Activated T-cell treated with anti-CD3 and anti-CD28 coated beads, Interleukin-2, amount 50 U/mL, for 1 hour (primary cell): ENCODE measurements around the gene SLC26A2.

ENCODE experiments used
- DNase-seq: peaks from one replicate; pipeline ENCODE4 v3.0.0-alpha.2; 2020

The SLC26A2 gene

DNA sequence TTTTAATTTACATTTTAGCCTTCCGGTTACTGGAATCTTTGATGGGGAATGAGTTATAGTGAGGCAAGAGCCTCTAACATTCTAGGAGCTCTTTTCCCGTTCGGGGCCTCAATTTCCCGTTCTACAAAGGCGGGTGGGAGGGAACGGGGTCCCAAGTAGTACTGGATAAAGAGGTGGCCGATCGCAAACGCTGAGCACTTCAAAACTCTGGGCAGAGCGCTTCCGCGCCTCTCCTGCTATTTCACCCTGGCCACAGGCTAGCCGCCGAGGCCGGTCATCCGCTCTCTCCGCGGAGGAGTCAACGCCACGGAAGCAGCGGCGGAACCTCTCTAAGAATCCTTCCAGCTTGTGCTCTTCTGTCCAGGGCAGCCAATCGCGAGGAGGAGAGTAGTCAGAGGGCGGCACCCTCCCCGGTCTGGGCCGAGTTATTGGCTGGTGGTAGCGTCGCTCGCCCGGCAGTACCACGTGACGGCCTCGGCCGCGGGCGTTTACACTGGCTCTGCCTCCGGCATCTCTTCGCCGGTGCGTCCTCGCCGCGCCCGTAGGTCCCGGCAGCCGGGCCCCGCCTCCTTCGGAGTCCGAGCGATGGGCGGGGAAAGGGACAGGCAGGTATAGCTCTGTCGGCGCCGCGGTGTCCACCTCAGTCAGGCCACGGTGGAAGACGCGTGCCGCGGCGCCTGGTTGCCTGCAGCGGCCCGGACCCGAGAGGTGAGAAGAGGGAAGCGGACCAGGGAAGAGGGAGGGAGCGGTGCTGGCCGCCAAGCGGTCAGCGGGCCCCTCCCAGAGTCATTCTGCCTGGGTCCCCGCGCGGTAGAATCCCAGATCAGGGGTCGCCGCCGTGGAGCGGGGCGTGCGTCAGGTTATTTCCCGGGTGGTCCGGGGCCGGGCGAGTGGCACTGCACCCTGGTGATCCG lies at the start of gene SLC26A2:
TSS of gene SLC26A2 (plus strand) at position 487 of the 914 bp plus-strand sequence. CDS start 16,895 bp downstream, outside the sequence.
- DNase-seq = peak; percentile 89

DNA sequence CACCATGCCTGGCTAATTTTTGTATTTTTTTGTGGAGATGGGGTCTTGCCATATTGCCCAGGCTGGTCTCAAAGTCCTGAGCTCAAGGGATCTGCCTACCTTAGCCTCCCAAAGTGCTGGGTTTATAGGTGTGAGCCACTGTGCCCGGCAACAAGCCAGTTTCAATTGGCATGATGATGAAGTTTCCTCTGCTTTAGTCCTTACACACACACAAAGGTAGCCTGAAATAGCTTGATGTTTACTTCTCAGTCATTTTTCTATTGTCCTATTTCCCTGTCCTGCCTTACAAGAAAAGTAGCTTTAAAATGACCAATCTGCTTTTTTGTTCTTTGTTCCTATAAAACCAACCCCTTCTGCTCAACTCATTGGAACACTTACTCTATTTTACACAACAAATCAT lies 49.5 kb upstream of the SLC26A2 start:
- DNase-seq = no peak

DNA sequence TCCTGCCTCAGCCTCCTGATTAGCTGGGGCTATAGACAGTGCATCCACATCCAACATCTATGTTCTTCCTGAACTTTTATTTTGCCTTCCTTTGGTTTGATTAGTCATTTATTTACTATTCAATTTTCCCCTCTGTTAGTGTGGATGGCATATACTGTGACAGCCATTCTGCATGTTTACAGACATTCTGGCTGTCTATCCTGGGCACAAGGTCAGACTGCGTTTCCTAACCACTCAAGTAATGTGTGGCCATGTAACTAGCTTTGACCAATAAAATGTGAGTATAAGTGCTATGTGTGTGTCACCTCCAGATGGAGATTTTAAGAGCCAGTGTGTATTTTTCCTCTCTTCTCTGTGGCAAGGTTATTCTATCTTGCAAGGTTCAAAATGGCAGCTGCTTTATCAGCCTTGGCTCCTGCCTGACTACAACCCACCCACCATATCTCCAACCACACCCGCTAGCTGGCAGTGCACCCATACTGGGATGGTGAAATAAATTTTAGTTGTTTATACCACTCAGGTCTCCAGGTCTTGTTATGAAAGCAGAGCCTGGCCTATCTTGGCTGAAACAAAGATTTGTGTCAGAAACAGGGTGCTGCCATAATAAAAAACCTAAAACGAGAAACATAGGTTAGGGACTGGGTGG lies 48.2 kb upstream of the SLC26A2 start:
- DNase-seq = no peak

DNA sequence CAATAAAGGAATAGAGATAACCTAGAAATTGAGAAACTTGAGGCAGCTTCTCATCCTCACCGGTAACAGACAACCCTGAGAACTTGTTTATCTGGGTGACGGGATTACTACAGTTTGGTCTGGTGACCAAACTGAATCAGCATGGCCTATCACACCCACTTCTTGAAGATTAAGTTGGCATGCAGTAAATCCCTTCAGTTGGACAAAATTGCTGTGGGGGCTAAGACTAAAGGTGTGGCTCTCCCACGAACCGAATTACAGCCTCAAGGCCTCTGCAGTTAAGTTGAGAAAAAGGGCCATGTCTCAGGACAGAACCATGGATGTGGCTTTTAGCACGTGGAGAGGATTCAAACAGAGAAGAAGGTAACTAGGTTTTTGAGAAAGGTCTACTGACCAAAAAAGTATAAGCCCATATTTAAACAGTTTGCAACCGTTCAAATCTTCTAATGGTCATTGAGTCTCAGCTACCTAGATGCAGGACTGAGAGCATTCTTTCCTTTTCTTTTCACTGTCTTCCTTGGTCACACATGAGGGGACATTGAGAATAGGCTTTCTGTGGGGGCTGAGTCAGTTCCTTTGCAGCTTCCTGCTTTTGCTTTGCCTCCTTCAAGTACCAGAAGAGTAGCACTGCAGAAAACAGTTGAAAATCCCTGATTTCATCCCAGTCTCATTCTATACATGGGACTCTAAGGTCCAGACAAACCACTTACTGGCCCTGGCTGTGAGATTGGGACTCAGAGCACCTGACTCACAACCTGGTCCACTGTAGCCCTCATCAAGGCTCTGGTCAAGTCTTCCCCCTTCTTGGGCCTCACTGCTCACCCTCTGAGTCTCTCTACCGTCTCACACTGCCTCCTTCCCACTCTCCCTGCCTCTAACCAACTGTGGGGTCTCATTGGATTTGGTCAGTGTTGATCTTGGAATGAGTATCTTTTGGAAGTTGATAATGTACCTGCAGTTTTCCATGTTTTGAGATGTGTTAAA lies 46.8 kb upstream of the SLC26A2 start:
- no peak for DNase-seq

DNA sequence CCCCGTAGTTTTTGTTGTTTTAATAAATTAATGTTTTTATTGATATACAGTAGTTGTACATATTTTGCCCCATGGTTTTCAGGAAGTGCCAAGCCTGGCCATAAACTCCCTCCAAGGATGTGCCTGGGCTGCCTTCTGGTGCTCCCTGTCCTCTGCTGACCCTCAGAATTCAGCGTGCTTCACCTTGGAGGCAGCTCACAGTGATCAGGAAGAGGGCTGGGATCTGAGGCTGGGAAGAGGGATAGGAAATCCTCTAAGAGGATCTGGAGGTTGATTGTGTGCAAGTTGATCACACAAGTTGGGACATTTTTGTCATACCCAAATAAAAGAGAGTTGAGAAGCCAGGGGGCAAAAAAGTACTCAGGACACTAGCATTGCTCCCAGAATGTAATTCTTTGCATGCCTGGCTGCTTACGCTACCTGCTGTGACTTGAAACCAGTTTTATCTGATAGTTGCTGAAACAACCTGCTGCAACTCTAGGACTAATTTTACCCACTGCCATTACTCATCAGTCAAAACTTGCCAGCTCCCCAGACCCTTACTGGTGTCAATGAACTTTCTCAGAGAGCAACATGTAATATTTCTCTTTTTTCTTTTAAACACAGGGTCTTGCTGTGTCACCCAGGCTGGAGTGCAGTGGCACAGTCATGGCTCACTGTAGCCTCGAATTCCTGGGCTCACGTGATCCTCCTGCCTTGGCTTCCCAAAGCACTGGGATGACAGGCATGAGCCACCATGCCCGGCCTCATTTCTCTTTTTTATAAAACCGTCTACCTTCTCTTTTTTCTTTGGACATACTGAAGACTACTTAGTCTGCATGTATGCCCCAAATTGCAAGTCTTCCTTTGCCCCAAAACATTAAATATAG lies 44.9 kb upstream of the SLC26A2 start:
- no peak for DNase-seq

DNA sequence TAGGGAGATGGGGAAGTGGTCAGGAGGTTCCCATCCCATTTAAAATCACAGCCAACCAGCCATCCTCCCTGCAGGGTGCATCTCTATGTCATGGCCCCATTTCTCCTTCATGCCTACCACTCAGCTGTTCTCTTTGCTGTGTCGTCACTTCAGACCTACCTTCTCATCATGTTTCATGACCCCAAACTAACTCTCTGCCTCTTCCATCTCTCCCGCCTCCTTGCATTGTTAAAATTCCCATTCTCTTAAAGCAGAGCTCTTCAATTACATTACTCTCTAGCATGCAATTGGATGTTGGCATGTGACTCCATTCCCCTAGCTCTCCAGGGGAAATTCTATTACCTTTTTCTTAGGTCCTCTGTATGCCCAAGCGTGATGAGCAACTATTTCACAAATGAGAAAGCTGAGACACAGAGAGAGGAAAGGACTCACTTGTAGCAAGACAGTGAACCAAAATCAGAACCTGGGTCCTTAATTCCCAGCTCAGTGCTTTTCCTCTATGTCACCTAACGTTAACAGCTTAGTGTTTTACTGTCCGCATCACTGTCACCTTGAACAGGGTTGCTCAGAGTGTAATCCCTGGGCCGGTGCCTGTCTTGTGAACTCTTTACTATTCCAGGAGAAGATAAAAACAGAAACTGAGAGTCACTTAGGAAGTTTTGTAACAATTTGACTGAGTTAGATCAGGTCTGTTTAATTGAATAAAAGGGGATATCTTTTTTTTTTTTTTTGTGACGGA lies 44.1 kb upstream of the SLC26A2 start:
- no peak for DNase-seq

DNA sequence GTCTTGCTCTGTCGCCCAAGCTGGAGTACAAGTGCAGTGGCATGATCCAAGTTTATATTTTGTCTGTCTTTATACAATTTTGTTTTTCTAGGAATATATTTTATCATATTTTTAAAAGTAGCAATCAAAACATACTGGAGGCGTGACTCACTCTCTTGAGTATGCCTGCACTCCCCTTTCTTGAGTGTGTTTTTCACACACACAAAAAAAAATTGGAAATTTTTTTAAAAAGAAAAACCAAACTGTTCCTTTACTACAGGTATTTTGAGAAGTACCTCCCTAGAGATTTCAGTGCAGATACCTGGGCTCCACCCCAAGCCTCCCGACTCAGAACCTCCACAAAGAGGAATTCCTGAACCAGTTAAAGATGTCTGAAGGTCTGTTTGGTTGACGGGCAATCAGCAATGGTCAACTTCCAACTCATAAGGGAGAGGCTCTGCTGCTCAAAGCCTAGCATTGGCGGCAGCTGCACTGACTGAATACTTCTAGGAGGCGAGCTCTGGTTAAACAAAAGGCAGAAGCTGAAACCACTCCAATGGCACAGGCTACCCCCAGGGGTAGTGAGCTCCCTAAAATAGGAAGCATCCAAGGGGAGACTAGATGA lies 43.4 kb upstream of the SLC26A2 start:
- no peak for DNase-seq

DNA sequence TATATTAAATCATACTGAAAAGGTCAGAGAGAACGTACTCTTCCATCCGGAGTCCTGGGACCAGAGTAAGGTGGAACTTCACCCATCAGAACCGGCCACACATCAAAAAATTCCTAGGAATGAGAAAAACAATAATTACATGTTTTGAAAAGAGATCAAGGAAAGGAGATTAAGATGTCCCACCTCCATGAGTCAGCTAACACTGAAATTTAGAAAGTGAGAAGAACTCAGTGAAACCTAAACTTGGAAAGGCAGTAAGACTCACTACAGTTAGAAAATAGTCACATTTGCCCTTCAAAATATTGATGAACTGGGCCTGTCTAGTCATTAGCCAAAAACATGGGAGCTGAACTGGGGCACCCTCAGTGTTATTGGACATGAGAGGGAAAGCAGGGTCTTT lies 39.0 kb upstream of the SLC26A2 start:
- DNase-seq = no peak

DNA sequence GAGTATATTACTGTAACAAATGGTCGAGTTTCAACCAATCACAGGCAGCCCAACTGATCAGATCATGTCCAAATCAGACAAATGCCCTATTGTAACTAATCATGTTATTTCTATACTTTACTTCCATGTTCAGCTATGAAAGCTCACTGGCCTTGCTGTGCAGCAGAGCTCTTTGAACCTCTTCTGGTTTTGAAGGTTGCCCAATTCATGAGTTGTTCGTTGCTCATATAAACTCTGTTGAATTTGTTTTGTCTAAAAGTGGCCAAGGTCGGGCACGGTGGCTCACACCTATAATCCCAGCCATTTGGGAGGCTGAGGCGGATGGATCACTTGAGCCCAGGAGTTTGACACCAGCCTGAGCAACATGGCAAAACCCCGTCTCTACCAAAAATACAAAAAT lies 37.6 kb upstream of the SLC26A2 start:
- DNase-seq = no peak

DNA sequence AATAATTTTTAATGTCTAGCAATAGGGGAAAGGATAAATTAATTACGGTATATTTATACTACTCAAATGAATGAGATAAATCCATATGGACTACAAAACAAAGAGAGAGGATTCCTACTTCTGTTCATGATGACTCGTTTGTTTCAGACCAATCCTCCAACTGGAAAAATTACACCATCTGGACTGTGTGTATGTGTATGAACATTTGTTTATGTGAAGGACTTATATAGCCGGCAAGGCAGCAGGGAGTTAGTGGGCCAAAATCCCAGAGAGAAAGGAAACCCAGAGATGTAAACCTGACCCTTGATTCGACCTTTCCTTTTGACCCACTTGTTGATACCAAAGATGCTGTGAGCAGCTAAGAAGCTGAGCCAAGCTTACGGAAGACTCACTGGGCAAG lies 36.1 kb upstream of the SLC26A2 start:
- no peak for DNase-seq

DNA sequence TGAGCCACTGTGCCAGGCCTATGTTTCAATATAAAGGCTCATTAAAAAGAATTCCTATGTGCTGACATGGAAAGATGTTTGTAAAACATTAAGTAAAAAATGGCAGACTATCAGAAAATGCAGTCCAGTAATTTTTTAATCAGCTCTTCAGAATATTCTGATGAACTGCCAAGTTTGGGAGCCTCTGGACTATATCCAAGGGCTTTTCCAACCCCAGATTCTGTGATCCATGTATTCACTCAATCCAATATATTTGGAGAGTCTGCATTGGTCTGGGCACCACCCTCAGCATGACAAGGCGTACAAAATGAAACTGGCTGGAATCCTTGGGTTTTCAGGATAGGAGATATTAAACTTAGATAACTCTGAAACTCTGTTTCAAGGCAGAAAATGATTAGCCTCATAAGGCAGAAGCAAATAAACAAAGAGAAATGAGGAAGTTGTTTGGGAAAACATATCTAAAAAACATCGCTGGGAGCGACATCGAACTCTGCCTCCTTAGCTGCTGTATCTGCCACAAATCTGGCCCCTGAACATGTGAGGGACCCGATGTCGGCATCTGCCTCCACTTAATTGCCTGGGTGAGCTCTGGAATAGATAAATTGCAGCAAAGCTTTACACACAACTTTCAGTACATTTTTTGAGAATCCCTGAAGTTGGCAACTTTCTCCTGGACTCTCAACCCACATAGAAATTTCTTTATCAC lies 30.4 kb upstream of the SLC26A2 start:
- no peak for DNase-seq

DNA sequence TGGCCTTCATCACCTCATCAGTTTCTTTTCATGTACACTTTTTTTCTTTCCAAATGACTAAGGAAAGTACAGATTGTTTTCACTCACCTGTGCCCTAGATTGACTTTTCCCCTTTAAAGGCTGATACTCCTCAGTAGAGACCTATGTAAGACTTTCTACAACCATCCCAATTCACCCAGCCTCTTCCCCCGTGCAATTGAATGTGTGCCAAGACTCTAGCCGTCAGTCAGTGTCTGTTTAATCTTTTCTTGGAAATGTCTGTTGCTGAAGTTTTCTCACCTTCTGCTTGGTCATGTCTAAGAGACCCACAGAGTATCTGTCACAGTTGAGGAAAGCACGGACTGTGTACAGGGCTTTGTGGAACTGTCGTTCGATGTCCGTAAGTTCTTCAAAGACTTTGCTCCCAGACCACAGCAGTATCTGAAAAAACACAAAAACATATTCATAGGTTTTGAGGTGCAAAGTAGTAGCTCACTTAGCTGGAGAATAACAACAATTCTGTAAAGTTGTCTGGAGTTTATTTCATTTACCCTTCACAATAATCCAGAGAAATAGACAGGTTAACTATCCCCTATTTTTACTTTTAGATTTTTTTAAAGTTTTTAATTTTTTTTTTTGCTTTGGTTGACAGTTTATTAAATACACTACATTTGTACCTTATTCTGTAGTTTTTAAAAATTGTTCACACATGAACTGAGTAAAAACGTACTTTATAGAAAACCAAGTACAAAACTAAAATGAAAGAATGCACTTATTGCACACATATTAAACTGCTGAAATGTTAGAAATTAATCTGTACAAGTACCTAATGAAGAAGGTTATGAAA lies 29.6 kb upstream of the SLC26A2 start:
- DNase-seq = no peak

DNA sequence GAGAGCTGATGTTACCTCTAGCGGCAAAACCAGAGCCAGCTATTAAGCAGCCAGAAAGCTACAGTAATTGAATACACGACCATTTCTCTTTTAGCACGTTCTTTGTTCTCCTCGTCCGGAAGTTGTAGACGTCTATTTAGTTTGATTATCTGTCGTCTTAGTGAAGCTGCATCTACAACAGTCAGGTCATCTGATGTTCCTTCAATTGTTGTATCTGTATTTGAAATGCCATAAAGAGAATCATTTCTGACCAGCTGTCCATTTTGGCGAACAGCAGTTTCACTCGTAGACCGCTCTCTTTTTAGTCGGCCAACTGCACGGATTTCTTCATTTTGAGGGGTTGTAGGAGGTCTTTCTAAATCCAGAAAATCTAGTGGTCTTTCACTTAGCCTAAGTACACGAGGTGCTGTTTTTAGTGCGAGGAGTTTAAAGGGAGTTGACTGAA lies 28.5 kb upstream of the SLC26A2 start:
- no peak for DNase-seq

DNA sequence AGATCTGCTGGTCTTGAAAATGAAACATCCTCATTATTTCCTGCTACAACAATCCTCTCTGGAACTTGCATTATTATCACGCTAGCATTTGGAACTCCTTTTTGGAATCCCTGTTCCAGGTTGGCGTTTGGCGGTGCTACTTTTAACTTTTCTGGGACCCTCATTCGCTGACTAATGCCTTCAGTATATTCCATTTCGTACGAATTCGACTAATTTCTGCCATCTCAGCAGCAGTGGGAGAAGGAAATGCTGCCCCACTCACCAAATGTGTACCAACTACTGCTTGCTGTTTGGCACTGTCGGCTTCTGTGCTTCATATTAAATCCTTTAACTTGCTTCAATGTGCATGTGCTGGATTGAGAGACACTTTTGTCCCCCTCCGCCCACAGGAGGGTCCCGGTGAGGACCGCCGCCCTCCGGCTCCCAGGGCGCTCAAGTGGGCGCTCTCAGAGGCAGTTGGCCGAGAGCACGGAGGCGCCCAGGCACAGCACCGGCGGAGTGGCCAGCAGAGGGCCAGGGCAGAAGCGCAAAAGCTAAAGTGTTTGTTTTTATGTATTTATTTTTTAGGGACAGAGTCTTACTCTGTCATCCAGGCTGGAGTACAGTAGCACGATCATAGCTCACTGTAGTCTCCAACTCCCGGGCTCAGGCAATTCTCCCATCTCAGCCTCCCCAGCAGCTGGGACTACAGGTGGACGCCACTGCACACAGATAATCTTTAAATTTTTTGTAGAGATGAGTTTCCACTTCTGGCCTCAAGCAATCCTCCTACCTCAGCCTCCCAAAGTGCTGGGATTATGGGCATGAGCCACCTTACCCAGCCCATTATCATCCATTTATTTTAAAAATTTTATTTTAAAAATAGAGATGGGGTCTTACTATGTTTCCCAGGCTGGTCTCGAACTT lies 27.9 kb upstream of the SLC26A2 start:
- DNase-seq = no peak

DNA sequence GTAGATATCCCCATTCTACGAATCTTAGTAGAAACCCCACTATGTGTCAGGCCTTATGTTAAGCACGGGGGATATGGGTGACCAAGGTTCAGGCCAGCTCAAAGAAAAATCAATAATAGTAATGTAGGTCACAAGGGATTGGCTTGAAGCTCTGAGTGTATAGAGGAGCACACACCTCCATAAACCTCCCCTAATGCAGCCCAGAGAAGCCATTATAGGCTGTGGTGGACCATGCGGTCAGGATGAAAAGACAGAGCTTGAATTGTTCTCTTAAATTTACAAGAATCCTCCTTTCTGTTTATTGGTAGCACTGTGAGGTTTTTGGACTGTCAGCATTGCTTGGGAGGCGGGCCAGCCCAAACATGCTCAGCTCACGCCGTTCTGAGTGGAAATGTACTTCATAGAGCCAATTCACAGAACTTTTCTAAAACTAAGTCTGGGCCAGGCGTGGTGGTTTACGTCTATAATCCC lies 25.1 kb upstream of the SLC26A2 start:
- DNase-seq = no peak

DNA sequence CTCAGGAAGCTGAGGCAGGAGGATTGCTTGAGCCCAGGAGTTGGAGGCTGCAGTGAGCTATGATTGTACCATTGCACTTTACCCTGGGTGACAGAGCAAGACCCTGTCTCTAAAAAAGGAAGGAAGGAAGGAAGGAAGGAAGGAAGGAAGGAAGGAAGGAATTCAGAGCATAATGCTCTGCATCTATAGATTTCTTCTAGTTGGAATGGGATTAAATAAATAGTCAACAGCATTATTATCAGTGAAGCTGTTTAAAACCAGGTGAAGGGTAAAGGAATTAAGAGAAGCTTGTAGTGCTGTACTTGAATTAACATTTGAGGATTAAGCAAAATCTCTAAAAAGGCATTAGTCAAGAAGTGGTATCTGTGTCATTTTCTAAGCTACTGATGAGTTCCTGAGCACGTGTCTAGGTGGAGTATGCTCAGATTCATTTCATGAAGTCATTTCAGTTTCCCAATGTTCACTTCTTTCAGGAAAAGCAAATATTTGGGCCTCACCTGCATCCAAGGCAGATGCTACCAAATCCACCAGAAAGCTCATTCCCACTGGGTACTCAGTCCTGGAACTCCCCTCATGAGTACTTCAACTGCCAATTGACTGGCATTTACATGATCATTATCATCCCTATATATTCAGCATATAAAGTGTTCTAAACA lies 24.4 kb upstream of the SLC26A2 start:
- no peak for DNase-seq

DNA sequence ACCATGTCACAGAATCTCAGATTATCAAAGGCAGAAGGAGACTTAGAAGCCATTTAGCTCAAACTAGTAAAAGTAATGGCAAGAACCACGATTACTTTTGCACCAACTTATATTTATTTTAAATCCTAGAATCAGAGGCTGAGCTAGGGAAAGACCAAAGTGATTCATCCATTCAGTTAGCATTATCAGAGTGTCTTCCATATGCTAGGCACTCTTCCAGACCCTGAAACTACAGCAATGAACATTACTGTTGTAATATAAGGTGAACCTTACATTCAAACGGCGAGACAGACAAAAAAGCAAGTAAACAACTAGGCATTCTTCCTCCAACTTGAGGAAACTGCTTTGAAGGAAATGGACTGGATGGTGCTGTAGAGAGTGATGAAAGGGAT lies 23.9 kb upstream of the SLC26A2 start:
- DNase-seq = no peak
